Measurements from ENCODE around the gene DHH.

DNA sequence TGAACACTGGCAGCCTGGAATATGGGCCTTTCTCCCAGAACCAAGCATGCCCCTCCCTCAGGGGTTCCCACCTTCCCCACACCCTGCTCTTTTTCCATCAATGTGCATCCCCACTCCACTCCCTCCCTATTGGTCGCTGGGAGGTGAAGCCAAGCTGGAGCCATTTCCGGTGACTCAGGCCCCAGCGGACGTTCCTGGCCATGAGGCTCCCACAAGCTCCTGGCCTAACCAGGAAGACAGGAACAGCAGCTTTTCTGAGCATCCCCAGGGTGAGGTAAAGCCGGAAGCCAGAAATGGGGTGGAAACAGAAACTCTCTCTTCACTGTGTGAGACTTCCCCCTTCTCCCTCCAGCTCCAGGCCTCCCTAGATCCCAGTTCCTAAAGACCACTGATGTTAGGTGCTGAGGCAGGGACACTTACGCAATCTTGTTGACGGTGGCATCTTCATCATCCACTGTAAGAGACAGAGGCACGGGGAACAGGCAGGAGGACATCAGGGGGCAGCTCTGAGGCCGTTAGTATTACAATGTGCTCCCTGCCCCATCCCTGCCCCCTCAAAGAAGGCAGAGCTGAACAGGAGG is 11.0 kb upstream of the DHH start:
- TF ChIP-seq, protein P1, sequence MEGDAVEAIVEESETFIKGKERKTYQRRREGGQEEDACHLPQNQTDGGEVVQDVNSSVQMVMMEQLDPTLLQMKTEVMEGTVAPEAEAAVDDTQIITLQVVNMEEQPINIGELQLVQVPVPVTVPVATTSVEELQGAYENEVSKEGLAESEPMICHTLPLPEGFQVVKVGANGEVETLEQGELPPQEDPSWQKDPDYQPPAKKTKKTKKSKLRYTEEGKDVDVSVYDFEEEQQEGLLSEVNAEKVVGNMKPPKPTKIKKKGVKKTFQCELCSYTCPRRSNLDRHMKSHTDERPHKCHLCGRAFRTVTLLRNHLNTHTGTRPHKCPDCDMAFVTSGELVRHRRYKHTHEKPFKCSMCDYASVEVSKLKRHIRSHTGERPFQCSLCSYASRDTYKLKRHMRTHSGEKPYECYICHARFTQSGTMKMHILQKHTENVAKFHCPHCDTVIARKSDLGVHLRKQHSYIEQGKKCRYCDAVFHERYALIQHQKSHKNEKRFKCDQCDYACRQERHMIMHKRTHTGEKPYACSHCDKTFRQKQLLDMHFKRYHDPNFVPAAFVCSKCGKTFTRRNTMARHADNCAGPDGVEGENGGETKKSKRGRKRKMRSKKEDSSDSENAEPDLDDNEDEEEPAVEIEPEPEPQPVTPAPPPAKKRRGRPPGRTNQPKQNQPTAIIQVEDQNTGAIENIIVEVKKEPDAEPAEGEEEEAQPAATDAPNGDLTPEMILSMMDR (conservative IDR thresholded peaks at IDR 0.05): no peak
- no peak for TF ChIP-seq EZH2 (IDR thresholded peaks at IDR 0.05; ENCODE audit: low read depth)

All from PC-9 (cell line).